HG02678 (cell line): Measurements from ENCODE around the gene MLLT10.

ENCODE experiments used
- ATAC-seq: cut with Tn5 transposase; IDR thresholded peaks from one replicate; pipeline ENCODE4 v1.9.1; 2021; ENCODE audit warnings: mild to moderate bottlenecking, moderate library complexity; ENCODE audit not compliant: unreplicated experiment

Gene MLLT10

GRCh38 chr10:21759232-21759631, 225.2 kb downstream of the MLLT10 start:
- no peak for ATAC-seq

- ATAC-seq: no peak
Observed at GRCh38 chr10:21760332-21760731, 226.3 kb downstream of the MLLT10 start.

GRCh38 chr10:21764466-21765189, 230.6 kb downstream of the MLLT10 start:
- ATAC-seq: no peak

- no peak for ATAC-seq
Observed at GRCh38 chr10:21769041-21769440, 235.0 kb downstream of the MLLT10 start.

- no peak for ATAC-seq
Observed at GRCh38 chr10:21771219-21771618, 237.2 kb downstream of the MLLT10 start.

GRCh38 chr10:21776883-21777282, 242.9 kb downstream of the MLLT10 start:
- ATAC-seq: no peak

GRCh38 chr10:21791276-21791675, 257.2 kb downstream of the MLLT10 start:
- ATAC-seq: no peak
